BLaER1 (cell line): ENCODE results near the gene ARHGAP19.

Experiments used
- H3K27ac ChIP-seq: shearing (Covaris generic); formaldehyde crosslinking; 2 replicates; pipeline ENCODE4 v1.8.1; 2022
- H3K27me3 ChIP-seq: shearing (Covaris generic); formaldehyde crosslinking; 2 replicates; pipeline ENCODE4 v1.8.1; 2022
- H3K36me3 ChIP-seq: shearing (Covaris generic); formaldehyde crosslinking; 2 replicates; pipeline ENCODE4 v1.8.1; 2022
- H3K4me1 ChIP-seq: shearing (Covaris generic); formaldehyde crosslinking; 2 replicates; pipeline ENCODE4 v1.8.1; 2022
- H3K4me2 ChIP-seq: shearing (Covaris generic); formaldehyde crosslinking; 2 replicates; pipeline ENCODE4 v1.8.1; 2022
- H3K4me3 ChIP-seq: shearing (Covaris generic); formaldehyde crosslinking; 2 replicates; pipeline ENCODE4 v1.8.1; 2022
- H3K9ac ChIP-seq: shearing (Covaris generic); formaldehyde crosslinking; 2 replicates; pipeline ENCODE4 v1.8.1; 2022
- H3K9me3 ChIP-seq: shearing (Covaris generic); formaldehyde crosslinking; 2 replicates; pipeline ENCODE4 v1.8.1; 2022
- H4K20me1 ChIP-seq: shearing (Covaris generic); formaldehyde crosslinking; 2 replicates; pipeline ENCODE4 v1.8.1; 2022
- Cebpa-rat ChIP-seq: shearing (Covaris generic); IDR thresholded peaks from 2 replicates; pipeline ENCODE4 v1.8.1; 2022

Gene ARHGAP19

DNA sequence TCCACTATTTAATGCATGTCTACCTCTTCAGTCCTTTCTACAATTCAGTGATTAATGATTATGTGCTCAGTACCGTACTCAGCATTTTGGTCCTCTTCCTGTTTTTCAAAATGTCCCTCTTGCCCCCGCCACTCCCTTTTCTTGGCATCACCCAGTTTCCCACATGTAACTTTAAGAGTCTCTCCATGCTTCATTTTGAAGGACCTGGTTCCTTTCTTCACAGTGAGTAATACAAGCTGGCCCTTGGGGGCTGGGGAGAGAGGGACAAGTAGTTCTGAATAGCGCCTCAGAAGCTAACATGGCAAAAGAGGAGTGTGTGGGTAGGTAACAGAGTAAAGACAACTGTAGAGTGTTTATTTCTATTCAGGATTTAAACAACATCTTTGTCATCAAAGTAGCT lies 72.1 kb downstream of the ARHGAP19 start:
- Histone ChIP-seq H3K9ac (no peak overlapping the region), H4K20me1 (peaks cover 63% of the 10 kb centered on the region), H3K4me1 (peaks cover 53% of the 10 kb centered on the region), H3K9me3 (peaks cover 5% of the 10 kb centered on the region; the same call in 1 of the 2 replicates), H3K36me3 (peaks cover 48% of the 10 kb centered on the region), H3K4me3 (no peak overlapping the region), H3K27me3 (peaks cover 15% of the 10 kb centered on the region), H3K4me2 (no peak overlapping the region), H3K27ac (no peak overlapping the region)
- no peak for TF ChIP-seq Cebpa-rat

DNA sequence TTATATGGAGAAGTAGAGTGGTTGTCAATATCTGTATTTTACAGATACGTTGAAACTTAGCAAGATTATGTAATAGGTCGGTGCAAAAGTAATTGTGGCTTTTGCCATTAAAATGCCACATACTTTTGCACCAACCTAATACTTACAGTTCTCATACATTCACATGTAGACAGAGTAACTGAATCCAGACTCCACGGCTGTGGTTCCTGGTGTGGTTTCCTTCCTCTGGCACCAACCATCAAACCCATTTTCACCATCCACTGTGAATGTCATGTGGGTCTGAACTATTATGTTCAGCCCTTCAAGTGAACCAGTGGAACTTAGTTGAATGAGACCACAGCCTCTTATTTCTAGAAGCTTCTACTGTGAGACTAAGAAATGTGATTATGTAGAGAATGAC lies 75.1 kb downstream of the ARHGAP19 start:
- H3K27ac ChIP-seq: no peak overlapping the region
- peak overlapping the region; percentile 75 for H3K4me2 ChIP-seq
- no peak overlapping the region for H3K9ac ChIP-seq
- peaks cover 18% of the 10 kb centered on the region for H3K36me3 ChIP-seq
- peaks cover 28% of the 10 kb centered on the region for H3K27me3 ChIP-seq
- peaks cover 44% of the 10 kb centered on the region for H3K4me1 ChIP-seq
- H4K20me1 ChIP-seq: peaks cover 44% of the 10 kb centered on the region
- no peak overlapping the region for H3K4me3 ChIP-seq
- H3K9me3 ChIP-seq: peaks cover 5% of the 10 kb centered on the region; the same call in 1 of the 2 replicates
- TF ChIP-seq Cebpa-rat: no peak

DNA sequence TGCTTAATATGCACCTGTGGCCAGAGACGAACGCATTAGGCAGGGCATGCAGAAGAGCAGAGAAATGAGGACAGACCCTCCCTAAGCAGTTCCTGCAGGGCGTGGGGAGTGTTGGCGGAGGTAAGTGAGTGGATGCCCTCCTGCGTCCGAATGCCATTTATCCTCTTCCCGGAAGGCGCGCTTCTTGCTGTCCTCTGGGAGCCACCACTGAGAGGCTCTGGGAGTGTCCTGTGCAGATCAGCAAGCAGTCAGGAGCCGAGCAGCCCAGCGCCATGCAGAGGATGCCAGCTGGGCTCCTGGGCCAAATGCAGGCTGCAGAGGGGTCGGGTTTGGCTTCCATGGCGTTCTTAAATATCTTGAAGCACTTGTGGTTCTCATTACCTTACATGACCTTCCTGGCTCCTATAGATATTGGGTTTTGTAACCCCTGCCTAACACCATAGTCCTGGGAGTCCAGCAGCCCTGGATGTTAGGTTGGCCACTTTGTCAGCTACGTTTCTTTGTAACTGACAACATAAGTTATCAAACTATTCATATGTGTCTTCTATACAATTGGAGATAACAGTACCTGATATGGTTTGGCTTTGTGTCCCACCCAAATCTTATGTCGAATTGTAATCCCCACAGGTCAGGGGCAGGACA lies 76.7 kb downstream of the ARHGAP19 start:
- TF ChIP-seq Cebpa-rat: no peak
- peaks cover 6% of the 10 kb centered on the region; the same call in 1 of the 2 replicates for H3K36me3 ChIP-seq
- H3K9ac ChIP-seq: no peak overlapping the region
- H3K27ac ChIP-seq: no peak overlapping the region
- H3K4me2 ChIP-seq: peak overlapping the region; percentile 75
- no peak overlapping the region for H3K4me3 ChIP-seq
- peaks cover 41% of the 10 kb centered on the region; the same call in 1 of the 2 replicates for H4K20me1 ChIP-seq
- peaks cover 44% of the 10 kb centered on the region for H3K4me1 ChIP-seq
- H3K9me3 ChIP-seq: peaks cover 5% of the 10 kb centered on the region; the same call in 1 of the 2 replicates
- peaks cover 28% of the 10 kb centered on the region for H3K27me3 ChIP-seq

DNA sequence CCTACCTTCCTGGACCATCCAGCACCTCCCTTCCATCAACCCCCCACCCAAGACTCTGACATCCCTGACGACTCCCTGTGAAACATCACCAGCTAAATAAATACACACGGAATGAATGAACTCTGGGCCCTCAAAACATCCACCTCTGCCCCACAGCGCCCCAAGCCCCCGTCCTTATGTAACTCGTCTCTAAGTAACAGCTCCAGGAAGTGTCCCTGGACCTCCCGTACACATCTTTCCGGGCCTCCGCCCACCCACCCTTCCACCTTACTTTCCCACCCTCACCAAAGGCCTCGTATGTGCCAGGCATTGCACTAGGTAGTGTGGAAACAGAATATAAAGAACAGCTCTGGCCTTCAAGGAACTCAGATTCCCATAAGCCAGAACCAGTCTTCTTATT lies 79.0 kb downstream of the ARHGAP19 start:
- Histone ChIP-seq H3K9ac (no peak overlapping the region), H3K9me3 (peaks cover 5% of the 10 kb centered on the region; the same call in 1 of the 2 replicates), H3K36me3 (no peaks in the 10 kb centered on the region), H3K4me3 (no peak overlapping the region), H3K27ac (no peak overlapping the region), H3K4me2 (no peak overlapping the region), H3K27me3 (peaks cover 28% of the 10 kb centered on the region), H4K20me1 (peaks cover 40% of the 10 kb centered on the region; the same call in 1 of the 2 replicates), H3K4me1 (peaks cover 29% of the 10 kb centered on the region)
- no peak for TF ChIP-seq Cebpa-rat

DNA sequence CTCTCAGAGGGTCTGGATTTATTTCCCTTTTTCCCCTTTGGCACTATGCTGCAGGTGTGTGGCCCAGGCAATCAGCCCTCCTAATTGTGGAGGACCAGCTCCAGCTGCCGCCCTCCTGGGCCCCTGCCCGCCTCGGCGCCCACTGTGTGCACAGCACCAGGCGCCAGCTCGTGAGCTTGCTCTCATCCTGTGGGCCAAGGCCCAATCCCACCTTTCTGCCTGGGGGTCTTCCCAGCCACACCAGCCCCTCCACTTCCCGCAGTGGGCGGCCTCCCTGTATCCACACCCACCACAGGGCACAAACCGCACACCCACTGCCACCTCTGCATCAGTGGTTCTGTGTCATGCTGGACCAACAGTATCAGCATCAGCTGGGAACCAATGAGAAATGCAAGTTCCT lies 81.2 kb downstream of the ARHGAP19 start:
- Histone ChIP-seq H3K4me3 (no peak overlapping the region), H3K27me3 (peaks cover 20% of the 10 kb centered on the region), H3K4me1 (peaks cover 7% of the 10 kb centered on the region), H3K9ac (no peak overlapping the region), H3K27ac (no peak overlapping the region), H3K4me2 (no peak overlapping the region), H4K20me1 (peaks cover 25% of the 10 kb centered on the region; the same call in 1 of the 2 replicates), H3K9me3 (peaks cover 1% of the 10 kb centered on the region; the same call in 1 of the 2 replicates), H3K36me3 (no peaks in the 10 kb centered on the region)
- TF ChIP-seq Cebpa-rat: no peak

DNA sequence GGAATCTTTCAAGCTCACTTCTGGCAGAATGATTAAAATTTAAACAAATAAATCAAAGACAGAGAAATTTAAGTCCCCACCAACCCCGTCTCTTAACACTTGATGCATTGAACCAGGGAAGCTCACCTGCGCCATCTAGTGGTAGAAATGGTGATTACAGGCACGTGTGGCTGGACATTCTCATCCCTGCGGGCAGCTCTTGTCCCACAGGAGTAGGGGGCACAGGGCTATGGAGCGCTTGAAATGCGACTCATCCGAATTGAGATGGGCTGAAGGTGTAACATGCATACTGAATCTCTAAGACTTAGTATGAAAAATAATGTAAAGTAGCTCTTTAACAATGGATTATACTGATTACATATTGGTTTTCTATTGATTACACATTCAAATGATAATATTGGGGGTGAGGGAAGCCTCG lies 81.9 kb downstream of the ARHGAP19 start:
- no peaks in the 10 kb centered on the region for H3K9me3 ChIP-seq
- no peak for TF ChIP-seq Cebpa-rat
- H3K9ac ChIP-seq: no peak overlapping the region
- peaks cover under 1% of the 10 kb centered on the region; the same call in 1 of the 2 replicates for H3K4me1 ChIP-seq
- no peak overlapping the region for H3K4me3 ChIP-seq
- peaks cover 18% of the 10 kb centered on the region; the same call in 1 of the 2 replicates for H4K20me1 ChIP-seq
- H3K27me3 ChIP-seq: peaks cover 15% of the 10 kb centered on the region
- no peaks in the 10 kb centered on the region for H3K36me3 ChIP-seq
- no peak overlapping the region for H3K4me2 ChIP-seq
- no peak overlapping the region for H3K27ac ChIP-seq

DNA sequence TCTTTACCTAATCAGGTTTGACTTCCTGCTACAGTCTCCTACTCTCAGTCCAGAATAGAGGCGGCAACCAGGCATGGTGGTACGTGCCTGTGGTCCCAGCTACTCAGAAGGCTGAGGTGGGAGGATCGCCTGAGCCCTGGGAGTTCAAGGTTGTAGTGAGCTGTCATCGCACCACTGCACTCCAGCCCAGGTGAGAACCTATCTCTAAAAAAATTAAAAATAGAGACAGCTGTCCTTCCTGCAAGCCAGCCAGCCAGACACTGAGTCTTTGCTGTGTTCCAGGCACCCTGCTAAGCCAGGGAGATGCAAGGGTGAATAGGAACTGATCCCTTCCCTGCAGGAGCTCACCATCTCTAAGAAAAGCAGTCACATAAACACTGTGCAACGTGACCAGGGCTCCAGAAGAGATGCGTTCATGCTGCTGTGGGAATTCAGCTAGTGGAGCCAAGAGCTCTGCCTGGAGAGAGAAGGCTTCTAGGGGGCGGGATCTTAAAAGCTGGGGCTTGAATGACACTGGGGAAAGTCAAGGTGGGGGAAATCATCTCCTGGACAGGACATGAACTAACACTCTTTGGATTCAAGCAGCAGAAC lies 84.6 kb downstream of the ARHGAP19 start:
- TF ChIP-seq Cebpa-rat: no peak
- Histone ChIP-seq H3K27me3 (peaks cover 5% of the 10 kb centered on the region; the same call in 1 of the 2 replicates), H3K4me2 (no peak overlapping the region), H3K4me1 (no peaks in the 10 kb centered on the region), H3K27ac (no peak overlapping the region), H3K9me3 (peaks cover 9% of the 10 kb centered on the region), H3K4me3 (no peak overlapping the region), H4K20me1 (peaks cover 7% of the 10 kb centered on the region; the same call in 1 of the 2 replicates), H3K9ac (no peak overlapping the region), H3K36me3 (no peaks in the 10 kb centered on the region)

DNA sequence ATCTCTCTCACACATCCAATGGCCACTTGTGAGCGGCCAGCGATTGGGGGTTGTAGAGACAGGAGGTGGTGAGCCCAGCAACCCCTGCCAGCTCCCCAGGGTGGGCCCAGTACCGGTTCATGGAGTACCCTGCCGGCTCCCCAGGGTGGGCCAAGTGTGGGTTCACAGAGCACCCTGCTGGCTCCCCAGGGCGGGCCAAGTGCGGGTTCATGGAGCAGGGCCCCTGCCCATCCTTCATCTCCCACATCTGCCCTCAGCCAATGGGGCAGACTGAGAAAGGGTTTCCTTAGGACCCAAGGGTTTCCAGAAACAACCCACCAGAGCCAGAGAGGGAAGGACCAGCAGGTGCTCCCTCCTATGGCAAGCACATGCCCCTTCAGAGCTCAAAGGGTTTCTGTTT lies 85.3 kb downstream of the ARHGAP19 start:
- Histone ChIP-seq H3K4me3 (no peak overlapping the region), H4K20me1 (peaks cover 7% of the 10 kb centered on the region; the same call in 1 of the 2 replicates), H3K36me3 (no peaks in the 10 kb centered on the region), H3K27ac (no peak overlapping the region), H3K27me3 (peaks cover 9% of the 10 kb centered on the region; the same call in 1 of the 2 replicates), H3K4me2 (no peak overlapping the region), H3K4me1 (peaks cover 7% of the 10 kb centered on the region), H3K9me3 (peaks cover 9% of the 10 kb centered on the region), H3K9ac (no peak overlapping the region)
- no peak for TF ChIP-seq Cebpa-rat

DNA sequence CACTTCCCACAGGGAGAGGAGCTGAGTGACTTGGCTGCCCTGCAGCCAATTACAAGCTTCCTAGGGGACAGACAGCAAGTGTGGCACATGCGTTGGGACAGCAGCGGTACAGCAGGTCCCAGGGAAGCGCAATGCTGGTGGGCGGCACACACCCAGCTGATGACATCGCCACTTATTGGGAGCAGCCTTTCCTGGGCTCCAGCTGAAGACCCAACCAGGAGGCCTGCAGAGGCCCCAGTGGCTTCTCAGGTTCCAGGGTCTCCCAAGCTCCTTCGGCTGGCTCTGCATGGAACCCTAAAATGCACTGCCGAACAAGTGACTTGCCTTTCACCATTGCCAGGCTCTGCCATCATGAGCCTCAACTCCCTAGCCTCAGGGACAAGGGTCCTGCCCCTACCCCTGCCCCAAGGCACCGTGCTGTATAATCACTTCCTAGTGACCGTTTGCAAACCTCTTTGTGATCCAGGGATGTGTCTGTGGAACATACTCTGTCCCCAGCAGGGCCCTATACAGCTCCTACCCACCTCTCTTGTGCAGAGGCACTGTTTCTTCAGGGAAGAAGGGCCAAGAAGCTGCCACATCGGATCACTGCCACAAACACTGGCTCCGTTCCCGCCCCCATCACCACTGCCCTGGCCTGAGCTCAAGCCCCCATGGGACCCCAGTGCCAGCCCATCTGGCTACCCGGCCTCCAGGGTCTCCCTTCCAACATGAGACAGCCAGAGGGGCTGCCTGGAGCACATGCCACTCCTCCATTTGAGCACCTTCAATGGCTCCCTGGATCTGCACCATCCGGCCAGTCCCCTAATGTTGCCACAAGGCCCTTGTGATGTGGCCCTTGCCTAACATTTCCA lies 87.4 kb downstream of the ARHGAP19 start:
- Histone ChIP-seq H4K20me1 (peaks cover 20% of the 10 kb centered on the region; the same call in 1 of the 2 replicates), H3K36me3 (no peaks in the 10 kb centered on the region), H3K9ac (no peak overlapping the region), H3K27me3 (peaks cover 9% of the 10 kb centered on the region; the same call in 1 of the 2 replicates), H3K9me3 (peaks cover 9% of the 10 kb centered on the region), H3K4me2 (no peak overlapping the region), H3K27ac (no peak overlapping the region), H3K4me3 (no peak overlapping the region), H3K4me1 (peaks cover 28% of the 10 kb centered on the region)
- TF ChIP-seq Cebpa-rat: no peak
